Activated CD4-positive, alpha-beta T cell treated with anti-CD3 and anti-CD28 coated beads, Interleukin-10, Interleukin-2, amounts not matched to agents 100 ng/mL and 50 ng/mL, durations not matched to agents 16 hours and 8 hours (primary cell): Measurements from ENCODE around the gene POMT2.

Experiments used
- DNase-seq: peaks from one replicate; pipeline ENCODE4 v3.0.0-alpha.2; 2020

Gene POMT2

DNA sequence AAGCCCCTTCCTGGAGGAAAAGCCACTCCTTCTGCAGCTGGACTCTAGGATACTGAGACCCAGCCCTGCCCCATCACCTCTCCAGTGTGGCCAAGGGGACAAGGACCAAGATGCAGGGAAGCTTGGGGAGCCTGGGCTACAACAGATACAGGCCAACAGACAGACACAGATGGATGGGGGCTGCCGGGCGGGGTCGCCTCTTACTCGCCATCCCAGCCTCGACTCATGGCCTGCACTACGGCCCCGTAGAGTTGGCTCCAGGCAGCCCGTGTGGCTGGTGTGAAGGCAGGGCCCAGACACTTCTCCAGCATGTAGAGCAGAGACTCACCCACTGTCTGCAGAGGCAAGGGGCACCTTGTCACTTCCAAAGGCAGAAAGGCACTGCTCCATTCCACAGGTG, 54.3 kb downstream of the POMT2 start:
- DNase-seq = no peak

DNA sequence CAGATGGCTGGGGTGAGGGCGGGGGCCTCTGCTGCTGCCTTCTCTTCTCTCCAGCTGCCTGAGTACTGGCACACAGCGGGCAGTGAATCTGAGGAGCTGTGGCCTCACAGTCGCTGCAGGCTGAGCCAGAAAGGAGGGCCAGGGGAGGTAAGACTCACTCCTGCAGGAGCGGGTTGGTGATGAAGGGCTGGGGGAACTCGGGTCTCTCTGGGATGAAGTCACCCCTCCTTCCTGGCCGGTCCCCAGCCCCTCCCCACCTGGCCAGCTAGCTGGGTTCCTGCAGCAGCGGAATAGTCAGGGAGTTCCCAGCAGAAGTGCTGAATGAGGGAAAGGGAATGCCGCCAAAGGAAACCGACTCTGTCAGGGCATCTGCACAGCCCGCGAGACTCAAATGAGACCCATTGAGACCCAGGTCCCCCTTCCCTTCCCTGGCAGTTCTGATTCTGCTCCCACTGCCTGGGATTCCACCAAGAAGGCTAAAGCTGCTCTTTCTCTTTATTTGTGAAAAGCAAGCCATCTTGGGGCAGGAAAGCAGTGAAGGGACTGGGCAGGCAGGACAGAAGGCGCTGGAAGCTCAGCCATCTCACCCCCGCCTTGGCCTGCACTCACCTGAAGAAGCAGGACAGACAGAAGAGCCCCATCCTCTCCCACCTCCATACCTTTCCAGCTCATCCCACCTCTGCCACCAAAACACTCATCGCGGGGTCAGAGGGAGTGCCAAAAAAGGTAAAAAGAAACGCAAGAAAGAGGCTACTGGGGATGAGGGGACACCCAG, 54.9 kb downstream of the POMT2 start:
- DNase-seq = no peak

DNA sequence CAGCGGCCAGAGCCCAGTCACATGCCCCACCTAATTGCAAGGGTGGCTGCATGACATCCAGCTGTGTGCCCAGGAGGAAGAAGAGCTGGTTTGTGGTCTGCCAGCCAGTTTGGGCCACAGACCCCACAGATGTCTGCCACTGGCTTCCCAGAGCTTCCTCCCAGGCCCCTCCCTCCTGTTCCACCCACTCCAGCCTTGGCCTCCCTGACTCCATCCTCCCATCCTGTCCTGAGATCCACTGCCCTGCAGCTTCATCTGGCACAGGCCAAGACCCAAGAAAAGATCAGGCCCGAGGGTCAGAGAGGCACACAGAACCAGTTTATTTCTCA, 55.5 kb downstream of the POMT2 start:
- no peak for DNase-seq

DNA sequence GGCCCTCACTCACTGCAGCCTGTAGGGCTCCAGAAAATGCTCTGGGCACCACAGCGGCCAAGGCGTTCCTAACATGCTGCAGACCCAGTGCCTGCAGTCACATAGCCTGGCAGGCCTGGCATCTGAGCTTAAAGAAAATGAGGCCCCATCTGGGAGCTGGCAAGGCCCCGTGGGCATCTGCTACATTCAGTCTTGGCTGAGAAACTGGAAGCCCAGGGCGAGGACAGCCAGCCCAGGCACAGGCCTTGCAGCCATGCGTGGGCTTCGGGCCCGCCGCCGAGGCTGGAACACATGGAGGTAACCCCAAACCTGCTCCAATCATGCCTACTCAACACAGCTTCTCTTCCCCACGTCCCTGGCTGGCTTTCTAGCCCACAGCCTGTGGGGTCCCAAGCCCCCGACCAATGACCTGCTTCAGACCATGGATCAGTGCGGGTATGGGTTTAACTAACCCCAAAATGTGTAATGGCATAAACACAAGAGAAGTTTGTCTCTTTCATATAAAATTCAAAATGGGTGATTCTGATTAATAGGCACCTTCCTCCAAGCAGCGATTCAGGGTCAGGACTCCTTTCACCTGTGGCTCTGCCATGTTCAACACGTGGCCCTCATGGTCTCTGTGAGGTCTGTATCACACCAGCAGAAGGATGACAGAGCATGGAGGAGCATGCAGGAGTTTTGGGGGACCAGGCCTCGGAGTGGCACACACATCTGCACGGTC, 56.1 kb downstream of the POMT2 start:
- no peak for DNase-seq

DNA sequence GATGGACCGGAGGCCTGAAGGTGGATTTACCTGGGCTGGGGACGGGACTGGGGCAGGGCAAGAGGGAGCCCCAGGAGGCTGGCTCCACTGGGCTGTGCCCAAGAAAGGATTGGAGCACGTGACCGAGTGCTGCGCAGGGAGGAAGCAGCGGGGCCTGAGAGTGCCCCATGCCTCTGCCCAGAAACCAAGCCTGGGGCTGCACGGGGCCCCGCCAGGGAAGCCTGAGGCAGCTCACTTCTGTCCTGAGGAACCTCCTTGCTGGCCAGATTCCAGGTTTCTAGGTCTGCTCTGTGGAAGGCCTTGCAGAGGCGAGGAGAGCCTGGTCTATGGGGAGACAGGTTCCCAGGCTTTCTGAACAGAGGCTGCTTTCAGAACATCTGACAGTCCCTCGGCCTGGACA, 60.1 kb downstream of the POMT2 start:
- no peak for DNase-seq

DNA sequence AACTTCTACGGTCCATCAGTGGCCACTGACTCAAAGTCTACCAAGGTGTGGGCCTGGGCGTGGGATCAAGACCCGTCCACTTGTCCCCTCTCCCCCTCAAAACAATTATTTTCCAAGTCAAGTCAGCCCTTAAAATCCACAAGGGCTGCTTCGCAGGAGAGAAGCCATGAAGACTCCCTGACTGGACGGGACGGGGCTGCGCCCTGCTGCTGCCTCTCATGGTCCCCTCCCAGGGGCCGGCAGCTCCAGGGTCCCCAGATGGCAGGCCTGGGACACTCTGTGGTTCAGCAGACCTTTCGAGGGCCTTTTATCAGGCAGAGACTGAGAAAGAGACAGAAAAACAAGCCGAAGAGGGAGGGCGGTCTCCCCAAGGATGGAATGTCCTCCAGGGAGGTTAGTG, 60.5 kb downstream of the POMT2 start:
- no peak for DNase-seq

DNA sequence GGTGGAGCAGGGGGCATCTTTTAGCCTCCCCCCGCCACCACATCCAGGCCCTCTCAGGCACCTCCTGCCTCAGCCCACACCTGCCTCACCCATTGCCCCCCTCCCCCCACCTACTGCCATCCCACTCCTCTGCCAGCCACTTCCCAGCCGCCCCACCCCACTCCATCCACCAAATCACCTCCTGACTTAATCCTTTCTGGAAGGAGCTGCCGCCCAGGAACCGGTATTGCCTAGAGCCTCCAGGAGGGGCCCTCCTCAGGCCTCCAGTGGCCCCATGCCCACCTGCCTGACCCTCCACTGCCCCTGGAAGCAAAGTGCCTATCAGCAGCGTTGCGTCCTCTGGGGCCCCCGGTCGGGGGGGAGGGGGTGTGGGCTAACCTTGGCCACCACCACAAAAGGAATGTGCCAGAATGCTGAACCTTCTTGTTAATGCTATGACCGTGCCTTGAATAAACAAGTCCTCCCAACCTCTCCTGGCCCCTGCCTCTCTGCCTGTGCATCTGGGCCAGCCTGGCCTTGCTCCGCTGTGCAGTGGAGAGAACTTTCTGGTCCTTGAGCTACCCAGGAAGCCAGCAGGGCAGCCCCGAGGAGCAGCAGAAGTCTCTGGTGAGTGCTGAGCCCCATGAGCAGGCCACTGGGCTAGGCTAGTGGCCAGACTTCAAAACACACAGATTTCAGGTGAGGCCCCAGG, 61.5 kb downstream of the POMT2 start:
- DNase-seq = no peak

DNA sequence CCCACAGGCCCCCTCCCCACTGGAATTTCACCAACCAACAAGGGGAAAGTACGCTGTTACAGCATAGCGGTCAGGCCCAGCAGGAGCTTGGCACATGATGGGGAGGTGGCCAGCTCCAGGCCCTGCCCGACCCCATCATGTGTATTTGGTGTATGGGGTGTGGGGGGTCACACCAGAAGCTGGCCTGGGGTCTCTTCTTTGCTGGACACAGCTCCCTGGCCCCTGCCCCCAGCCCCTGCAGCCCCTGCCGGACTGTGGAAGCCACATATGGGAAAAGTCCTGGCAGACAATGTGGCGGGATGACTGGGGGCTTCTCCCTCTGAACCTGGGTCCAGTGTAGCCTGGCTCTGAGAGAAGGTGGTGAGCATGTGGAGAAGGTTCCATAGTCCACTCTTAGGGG, 62.1 kb downstream of the POMT2 start:
- no peak for DNase-seq

DNA sequence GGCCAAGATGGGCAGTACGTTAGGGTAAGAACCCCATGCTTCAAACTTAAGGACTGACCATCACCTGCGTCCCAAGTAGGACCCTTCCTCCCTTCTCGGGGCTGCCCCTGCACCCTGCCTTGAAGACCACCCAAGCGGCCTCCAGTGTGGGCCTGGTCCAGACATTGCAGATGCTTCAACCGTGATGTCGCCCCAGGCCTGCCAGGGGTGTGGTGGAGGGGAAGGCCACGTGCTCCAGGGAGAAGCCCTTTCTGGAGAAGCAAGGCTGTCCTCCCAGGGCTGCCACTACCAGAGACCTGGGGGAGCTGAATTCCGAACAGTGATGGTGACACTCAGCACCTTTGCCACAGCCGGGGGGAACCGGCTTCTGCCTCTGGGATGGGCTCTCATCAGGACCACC, 63.0 kb downstream of the POMT2 start:
- DNase-seq = no peak

DNA sequence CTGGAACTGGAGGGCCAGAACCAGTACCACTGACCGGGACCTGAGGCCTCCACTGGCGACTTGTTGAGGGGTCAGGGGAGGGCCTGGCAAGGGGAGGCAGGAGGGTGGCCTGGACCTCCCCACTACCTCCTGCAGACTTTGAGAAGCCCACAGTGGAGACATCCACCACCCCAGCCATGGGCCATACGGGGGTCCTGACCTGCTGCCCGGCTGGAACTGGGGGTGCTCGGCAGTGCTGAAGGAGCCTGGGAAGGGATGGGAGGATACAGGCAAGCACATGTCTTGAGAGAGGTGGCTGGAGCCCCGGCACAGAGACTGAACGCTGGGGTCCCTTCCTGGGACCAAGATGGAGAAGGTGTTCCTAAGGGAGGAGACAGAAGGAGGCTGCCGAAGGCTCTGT, 64.0 kb downstream of the POMT2 start:
- DNase-seq = no peak

DNA sequence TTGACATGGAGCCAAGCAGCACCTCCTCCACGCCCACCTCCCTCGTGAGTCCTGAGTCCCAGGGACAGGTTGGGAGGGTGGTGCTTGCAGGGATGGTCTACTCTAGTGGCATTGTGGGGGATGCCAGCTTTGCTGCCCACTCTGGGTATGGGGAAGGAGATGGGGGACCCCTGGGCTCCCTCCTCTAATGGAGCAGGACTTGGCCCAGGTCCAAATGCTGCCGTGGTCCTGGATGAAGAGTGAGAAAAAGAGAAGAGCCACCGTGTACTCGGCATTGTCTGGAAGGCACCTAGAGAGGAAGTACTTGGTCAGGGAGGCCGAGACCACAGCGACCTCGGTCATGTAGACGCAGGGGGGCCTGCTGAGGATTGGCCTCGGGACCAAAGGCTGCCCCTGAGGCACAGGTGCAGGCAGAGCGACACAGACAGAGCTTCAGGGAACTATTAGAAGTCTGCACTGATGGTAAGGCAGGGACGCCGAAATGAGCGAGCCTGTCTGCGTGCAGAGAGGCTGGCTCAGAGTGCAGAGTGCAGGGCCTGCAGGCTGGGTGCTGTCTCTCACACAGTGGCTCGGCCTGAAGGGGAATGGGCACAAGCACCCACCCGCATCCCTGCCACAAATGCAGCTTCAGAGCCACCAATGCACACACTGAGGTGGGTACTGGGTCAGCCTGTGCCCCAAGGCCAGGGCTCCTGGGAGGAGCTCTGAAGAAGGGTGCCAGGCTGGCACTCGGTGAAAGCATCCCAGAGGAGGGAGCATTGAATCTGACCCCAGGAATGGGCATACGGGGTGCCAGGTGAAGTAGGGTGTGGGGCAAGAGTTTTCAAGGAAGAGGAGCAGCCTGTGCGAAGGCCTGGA, 67.1 kb downstream of the POMT2 start:
- DNase-seq = no peak

DNA sequence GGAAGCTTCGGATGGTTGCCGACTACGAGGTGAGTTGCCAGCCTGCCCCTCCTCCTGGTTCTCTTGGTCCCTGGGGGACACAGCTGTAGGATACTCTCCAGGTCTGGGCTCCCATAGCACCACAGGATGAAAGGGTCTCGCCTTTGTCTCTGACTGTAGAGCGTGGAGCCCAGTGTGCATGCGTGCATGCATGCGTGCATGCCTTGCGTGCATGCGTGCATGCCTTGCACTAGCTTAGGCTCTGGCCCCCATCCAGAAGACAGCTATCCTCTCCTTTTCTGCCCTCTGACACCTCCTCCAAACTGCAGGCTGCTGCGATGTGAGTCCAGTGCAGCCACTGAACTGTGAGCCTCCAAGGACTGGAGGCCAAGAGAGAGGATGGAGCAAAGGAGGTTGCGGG, 68.8 kb downstream of the POMT2 start:
- no peak for DNase-seq

DNA sequence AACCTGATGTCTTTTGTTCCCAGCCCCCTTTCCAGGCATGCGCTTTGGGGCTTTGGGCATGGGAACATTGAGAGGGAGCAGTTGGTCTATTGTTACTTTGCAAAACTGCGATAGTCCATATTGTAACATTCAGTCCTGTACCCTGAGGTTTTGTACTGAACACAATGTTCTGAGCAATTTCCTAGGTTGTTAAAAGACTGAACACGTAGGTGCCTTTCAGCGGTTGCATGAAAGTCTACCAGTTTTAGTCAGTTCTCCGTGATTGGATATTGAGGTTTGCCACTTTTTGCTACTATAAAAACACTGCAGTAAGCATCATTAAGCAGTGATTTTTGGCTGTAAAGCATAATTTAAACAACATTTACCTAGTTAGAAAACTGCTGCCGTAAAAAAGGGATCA, 69.8 kb downstream of the POMT2 start:
- no peak for DNase-seq

DNA sequence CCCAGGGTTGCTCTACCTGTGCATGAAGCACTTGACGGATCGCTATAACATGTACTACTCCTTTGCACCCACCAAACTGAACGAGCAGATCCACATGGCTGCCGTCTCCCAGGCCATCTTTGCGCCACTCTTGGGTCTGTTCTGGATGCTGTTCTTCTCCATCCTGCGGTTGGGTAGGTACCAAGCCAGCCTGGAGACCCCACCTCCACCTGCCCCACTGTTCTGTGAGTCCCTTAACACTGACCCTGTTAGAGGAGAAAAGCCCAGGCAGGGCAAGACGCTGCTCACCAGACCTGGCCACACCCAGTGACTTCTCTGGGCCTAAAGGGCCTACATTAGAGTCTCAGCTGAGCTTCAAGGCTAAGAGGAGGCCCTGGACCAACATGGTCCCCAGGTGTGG, 71.4 kb downstream of the POMT2 start:
- no peak for DNase-seq

DNA sequence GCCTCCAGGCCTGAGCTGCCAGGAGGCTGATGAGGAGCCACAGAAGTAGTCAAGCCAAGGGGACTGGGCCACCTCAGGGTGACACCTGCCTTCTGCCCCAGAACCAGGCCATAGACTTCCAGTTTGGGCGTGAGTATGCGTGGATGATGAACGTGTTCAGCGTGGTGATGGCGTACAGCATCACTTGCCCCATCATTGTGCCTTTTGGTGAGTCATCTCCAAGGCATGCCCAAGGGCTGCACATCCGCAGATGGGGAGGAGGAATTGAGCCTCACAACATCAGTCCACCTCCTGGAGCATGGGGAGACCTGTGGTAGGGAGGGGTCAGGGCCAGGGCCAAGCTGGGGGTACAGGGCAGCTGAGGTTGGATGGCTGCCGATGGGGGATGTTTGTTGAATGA, 72.0 kb downstream of the POMT2 start:
- DNase-seq = no peak

DNA sequence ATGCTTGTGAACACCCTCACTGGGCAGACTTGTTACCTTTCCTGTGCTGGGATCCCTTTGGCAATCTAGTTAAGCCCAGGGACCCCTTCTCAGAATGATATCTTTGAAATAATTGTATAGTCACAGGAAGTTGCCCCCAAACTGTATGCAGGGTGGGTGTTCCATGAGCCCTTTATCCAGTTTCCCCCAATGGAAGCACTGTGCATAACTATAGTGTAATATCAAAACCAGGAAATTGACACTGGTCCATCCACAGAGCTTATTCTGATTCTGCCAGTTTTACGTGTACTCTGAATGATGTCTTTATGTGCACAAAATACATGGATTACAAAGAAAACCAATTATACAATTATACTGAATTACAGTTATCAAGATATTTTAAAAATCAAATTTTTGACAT, 73.9 kb downstream of the POMT2 start:
- no peak for DNase-seq

DNA sequence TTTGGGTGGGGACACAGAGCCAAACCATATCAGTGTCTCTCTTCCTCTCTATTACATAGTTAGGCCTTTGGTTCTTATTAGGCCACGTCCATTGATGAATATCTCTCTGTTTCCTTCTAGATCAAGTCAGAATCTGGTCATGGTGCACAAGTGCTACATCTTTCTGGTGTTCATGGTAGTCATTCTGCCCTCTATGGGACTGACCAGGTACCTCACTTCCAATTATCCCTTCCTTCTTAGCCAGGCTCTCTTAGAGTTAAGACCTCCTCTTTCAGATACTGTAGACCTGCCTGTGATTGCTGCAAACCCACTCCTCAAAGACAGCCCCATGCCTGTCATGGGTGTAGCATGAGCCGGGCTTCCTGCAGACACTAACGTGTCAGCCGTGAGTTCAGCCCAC, 74.9 kb downstream of the POMT2 start:
- no peak for DNase-seq

DNA sequence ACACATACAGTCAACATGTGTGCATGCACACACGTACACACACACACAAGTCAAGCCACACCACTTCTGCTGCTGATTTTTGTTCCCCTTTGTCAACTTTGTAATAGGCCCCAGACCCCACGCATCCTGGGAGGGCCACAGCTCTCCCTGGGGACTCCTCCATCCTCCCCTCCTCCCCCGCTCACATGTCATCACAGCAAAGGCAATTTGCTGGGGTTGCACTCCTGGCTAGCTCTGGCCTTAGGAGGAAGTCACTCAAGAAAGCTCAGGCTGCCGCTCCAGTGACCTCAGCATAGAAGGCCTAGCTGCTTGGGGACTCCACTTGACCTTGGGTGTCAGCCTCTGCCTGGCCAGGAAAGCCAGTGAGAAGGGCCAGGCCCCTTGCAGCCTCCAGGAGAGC, 76.8 kb downstream of the POMT2 start:
- no peak for DNase-seq

DNA sequence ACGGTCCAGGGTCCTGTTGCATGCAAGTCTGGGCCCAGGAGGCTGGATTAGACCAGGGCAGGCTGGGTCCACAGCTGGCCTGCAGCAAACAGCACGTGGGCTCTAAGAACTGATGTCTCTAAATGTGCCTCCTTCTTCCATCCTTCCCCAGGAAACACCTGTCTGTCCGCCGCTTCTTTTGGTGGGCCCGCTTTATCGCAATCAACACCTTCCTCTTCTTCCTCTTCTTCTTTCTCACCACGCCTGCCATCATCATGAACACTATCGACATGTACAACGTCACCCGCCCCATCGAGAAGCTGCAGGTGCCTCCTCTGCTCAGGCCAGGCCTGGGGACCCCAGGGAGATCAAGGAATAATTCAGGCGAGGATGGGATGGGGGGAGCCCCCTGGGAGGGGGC, 77.9 kb downstream of the POMT2 start:
- DNase-seq = no peak

DNA sequence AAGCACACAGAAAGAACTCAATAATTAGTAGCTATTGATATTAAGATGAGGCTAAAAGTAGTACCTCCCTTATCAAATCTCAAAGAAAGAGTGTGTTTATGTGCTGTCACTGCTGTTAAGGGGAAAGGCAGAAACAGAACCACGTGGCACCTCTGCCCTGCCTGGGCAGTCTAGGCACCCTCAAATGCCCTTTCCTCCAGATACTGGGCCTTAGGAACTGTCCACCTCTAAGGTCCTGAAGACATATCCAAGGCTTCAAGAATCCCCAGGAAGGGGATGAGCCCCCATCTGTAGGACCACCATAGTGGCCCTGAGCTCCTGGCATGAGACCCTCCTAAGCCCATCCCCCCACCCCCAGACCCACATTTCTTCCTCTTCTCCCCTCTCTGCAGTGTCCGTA, 78.7 kb downstream of the POMT2 start:
- DNase-seq = no peak

DNA sequence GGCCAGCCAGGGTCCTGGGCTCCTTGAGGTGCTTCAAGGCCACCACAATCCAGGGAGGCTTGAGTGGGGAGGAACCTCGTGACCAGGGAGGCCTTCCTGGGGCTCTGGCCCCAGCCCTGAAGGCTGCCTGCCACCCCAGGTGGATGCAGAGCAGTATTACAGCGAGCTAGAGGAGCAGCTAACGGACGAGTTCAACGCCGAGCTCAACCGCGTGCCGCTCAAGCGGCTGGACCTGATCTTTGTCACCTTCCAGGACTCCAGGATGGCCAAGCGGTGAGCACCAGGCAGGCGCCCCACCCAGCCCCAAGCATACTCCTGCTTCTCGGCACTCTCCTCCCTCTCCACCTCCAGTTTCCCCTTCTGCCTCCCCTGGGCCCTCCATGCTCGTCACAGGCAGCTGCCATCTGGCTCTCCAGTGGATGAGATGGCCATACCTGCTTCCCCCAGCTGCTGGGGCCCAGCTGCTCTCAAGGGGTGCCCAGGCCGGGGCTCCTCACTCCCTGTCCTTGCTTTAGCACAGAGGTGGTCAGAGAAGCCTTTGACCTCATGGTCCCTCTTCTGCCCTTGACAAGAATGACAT, 80.3 kb downstream of the POMT2 start:
- DNase-seq = no peak

DNA sequence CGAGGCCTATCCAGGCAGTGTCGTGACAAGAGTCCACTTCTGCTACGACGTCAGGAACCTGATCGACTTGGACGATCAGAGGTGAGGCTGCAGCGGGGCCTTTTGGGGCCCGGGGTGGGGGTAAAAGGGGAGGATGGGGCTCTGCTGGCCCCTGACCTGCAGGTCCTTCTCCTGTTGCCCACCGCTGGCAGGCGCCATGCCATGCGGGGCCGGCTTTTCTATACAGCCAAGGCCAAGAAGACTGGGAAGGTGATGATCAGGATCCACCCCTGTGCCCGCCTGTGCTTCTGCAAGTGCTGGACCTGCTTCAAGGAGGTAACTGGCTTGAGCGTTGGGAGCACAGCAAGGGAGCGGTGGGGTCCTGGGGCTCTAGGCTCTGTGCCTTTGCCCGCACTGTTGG, 81.3 kb downstream of the POMT2 start:
- DNase-seq = no peak

DNA sequence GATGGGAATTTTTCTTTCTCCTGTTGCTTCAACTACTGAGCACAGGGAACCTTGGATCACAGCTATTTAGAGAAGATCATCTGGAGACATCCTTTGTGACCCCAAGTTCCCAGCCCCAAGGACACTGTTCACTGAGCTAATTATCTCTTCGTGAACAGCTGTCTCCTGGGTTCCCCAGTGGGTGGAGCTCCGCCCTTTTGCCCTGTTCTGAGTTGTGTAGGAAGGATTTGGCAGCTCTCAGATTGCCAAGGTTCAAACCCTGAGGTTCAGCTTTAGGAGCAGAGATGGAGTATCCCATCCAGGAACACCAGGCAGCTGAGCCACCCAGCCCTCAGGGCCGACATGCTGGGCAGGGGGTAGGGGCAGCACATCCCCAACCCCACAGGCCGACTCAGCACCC, 81.7 kb downstream of the POMT2 start:
- DNase-seq = no peak
